ENCODE measurements around the gene ANAPC13. TPM values are rescaled to one million over a fixed set of nuclear protein-coding genes. Genes with fewer than 3 reads are reported as not detected.

ANAPC13 gene
- total RNA-seq, 1 donor from 2014 or later = 100 TPM

DNA sequence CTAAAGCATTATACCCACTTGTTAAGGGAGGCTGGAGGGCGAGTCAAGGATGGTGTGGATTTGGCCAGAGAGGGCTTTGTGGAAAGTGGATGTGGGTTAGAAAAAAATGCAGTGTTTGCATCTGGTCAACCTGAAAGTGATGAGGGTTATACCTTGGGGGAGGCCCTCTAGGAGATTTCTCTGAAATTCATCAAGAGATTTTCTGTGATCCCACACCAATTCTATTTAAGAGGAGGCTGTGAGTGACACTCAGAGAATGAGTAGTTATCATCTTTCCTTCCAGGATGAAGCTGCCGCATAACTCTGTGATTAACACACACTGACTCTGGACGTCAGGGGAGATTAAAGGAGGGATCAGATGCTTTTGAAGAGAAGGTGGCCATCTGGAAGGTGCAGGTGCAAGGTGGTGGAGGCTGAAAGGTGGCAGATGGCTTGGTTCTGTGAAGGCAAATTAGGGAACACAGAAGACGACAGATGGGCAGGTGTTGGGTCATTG, 54.8 kb downstream of the ANAPC13 start:
- Mint-ChIP-seq H3K4me3 (no peak overlapping the region), H3K27ac (no peak overlapping the region), H3K36me3 (no peaks in the 10 kb centered on the region), H3K4me1 (peaks cover 6% of the 10 kb centered on the region), H3K9me3 (no peaks in the 10 kb centered on the region), H3K27me3 (ENCODE audit: insufficient read depth, low read depth) (peaks cover 4% of the 10 kb centered on the region)
- H3K36me3 ChIP-seq = no peaks in the 10 kb centered on the region
- no peaks in the 10 kb centered on the region for H3K9me3 ChIP-seq (ENCODE audit: low read depth)
- H3K27me3 ChIP-seq = no peaks in the 10 kb centered on the region
- TF ChIP-seq EZH2 (IDR thresholded peaks at IDR 0.05) = no peak
- no peak for TF ChIP-seq EZH2phosphoT487 (IDR thresholded peaks at IDR 0.05)
- TF ChIP-seq, protein P1, sequence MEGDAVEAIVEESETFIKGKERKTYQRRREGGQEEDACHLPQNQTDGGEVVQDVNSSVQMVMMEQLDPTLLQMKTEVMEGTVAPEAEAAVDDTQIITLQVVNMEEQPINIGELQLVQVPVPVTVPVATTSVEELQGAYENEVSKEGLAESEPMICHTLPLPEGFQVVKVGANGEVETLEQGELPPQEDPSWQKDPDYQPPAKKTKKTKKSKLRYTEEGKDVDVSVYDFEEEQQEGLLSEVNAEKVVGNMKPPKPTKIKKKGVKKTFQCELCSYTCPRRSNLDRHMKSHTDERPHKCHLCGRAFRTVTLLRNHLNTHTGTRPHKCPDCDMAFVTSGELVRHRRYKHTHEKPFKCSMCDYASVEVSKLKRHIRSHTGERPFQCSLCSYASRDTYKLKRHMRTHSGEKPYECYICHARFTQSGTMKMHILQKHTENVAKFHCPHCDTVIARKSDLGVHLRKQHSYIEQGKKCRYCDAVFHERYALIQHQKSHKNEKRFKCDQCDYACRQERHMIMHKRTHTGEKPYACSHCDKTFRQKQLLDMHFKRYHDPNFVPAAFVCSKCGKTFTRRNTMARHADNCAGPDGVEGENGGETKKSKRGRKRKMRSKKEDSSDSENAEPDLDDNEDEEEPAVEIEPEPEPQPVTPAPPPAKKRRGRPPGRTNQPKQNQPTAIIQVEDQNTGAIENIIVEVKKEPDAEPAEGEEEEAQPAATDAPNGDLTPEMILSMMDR (IDR thresholded peaks at IDR 0.05) = no peak
- no peak overlapping the region for H3K4me3 ChIP-seq
- no peak overlapping the region for H3K4me2 ChIP-seq
- H3F3A ChIP-seq (ENCODE audit: low read depth) = no peaks in the 10 kb centered on the region
- H3K79me2 ChIP-seq (ENCODE audit: low read depth) = no peaks in the 10 kb centered on the region
- no peak overlapping the region for H2AFZ ChIP-seq (replicated peaks)
- no peaks in the 10 kb centered on the region for H3K4me1 ChIP-seq
- no peak overlapping the region for H3K9ac ChIP-seq
- no peak overlapping the region for H3K27ac ChIP-seq
- no peak for DNase-seq (ENCODE audit: low spot score)
- H4K20me1 ChIP-seq (ENCODE audit: low read depth) = no peaks in the 10 kb centered on the region

- H3K9me3 Mint-ChIP-seq = no peaks in the 10 kb centered on the region
- no peaks in the 10 kb centered on the region for H3K79me2 ChIP-seq (ENCODE audit: low read depth)
These were observed 55.6 kb downstream of the ANAPC13 start for GRCh38 chr3:134430174-134430573.

DNA sequence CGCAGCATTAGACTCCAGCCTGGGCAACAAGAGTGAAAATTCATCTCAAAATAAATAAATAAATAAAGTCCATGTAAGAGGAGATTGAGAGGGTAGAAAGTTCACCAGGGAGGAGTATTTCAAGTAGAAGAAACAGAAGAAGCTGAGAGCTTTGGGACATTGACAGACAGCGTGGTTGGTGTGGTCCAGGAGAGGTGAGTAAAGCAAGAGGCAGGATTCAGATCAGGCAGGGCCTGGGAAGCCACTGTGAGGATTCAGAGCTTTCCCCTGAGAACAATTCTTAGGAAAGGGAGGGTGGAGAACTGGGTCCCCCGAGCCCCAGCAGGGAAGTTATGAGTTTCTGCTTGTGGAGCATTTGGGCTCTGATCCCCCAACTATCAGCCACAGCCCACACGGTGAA, 57.4 kb downstream of the ANAPC13 start:
- H3K4me3 Mint-ChIP-seq = no peak overlapping the region
- H3K79me2 ChIP-seq (ENCODE audit: low read depth) = no peaks in the 10 kb centered on the region
- TF ChIP-seq EZH2phosphoT487 (IDR thresholded peaks at IDR 0.05) = no peak
- no peak for TF ChIP-seq EZH2 (IDR thresholded peaks at IDR 0.05)
- TF ChIP-seq, protein P1 (IDR thresholded peaks at IDR 0.05) = no peak
- no peaks in the 10 kb centered on the region for H3K9me3 ChIP-seq (ENCODE audit: low read depth)
- H3K4me2 ChIP-seq = no peak overlapping the region
- no peaks in the 10 kb centered on the region for H3F3A ChIP-seq (ENCODE audit: low read depth)
- no peaks in the 10 kb centered on the region for H4K20me1 ChIP-seq (ENCODE audit: low read depth)
- DNase-seq (ENCODE audit: low spot score) = no peak
- no peaks in the 10 kb centered on the region for H3K36me3 ChIP-seq
- no peak overlapping the region for H3K27ac Mint-ChIP-seq
- H3K4me1 ChIP-seq = no peaks in the 10 kb centered on the region
- H3K9me3 Mint-ChIP-seq = no peaks in the 10 kb centered on the region
- H3K4me1 Mint-ChIP-seq = peaks cover 8% of the 10 kb centered on the region
- H3K9ac ChIP-seq = no peak overlapping the region
- H3K27me3 ChIP-seq = no peaks in the 10 kb centered on the region
- H3K27ac ChIP-seq = no peak overlapping the region
- no peak overlapping the region for H3K4me3 ChIP-seq
- no peaks in the 10 kb centered on the region for H3K36me3 Mint-ChIP-seq
- H2AFZ ChIP-seq (replicated peaks) = no peak overlapping the region
- H3K27me3 Mint-ChIP-seq (ENCODE audit: insufficient read depth, low read depth) = peaks cover 9% of the 10 kb centered on the region

More at GRCh38 chr3:134430174-134430573, 55.6 kb downstream of the ANAPC13 start:
- Mint-ChIP-seq H3K27ac (no peak overlapping the region), H3K36me3 (no peaks in the 10 kb centered on the region), H3K27me3 (ENCODE audit: insufficient read depth, low read depth) (peaks cover 7% of the 10 kb centered on the region), H3K4me3 (no peak overlapping the region), H3K4me1 (peaks cover 6% of the 10 kb centered on the region)
- no peak overlapping the region for H3K4me2 ChIP-seq
- DNase-seq (ENCODE audit: low spot score) = no peak
- no peaks in the 10 kb centered on the region for H4K20me1 ChIP-seq (ENCODE audit: low read depth)
- no peak overlapping the region for H2AFZ ChIP-seq (replicated peaks)
- H3K27ac ChIP-seq = no peak overlapping the region
- H3F3A ChIP-seq (ENCODE audit: low read depth) = no peaks in the 10 kb centered on the region
- H3K36me3 ChIP-seq = no peaks in the 10 kb centered on the region
- no peaks in the 10 kb centered on the region for H3K4me1 ChIP-seq
- no peaks in the 10 kb centered on the region for H3K27me3 ChIP-seq
- H3K9ac ChIP-seq = no peak overlapping the region
- no peaks in the 10 kb centered on the region for H3K9me3 ChIP-seq (ENCODE audit: low read depth)
- H3K4me3 ChIP-seq = no peak overlapping the region
- TF ChIP-seq EZH2 (IDR thresholded peaks at IDR 0.05) (no peak), EZH2phosphoT487 (IDR thresholded peaks at IDR 0.05) (no peak)
- TF ChIP-seq, protein P1 (IDR thresholded peaks at IDR 0.05) = no peak

Other genes starting within 250 kb of the ANAPC13 start
- gene RYK, start 235.1 kb downstream of the ANAPC13 start, total RNA-seq (ENCODE audit: low replicate concordance) = 99.5 and 134 TPM in 2 replicates
- 62.9 and 121 TPM in 2 replicates for gene AMOTL2, start 111.5 kb downstream of the ANAPC13 start, total RNA-seq (ENCODE audit: low replicate concordance)
- 25.7 and 36.2 TPM in 2 replicates for gene CEP63, start 72 bp upstream of the ANAPC13 start, total RNA-seq (ENCODE audit: low replicate concordance)
- gene KY, start 165.0 kb upstream of the ANAPC13 start, total RNA-seq (ENCODE audit: low replicate concordance) = 0.09 TPM in 1 of 2 replicates, not detected in the other